Breast epithelium (tissue), 3 donors: ENCODE measurements around the gene TP53I13.

Source experiments
- CTCF ChIP-seq, 3 donors: fragments of 450-650 bp; IDR thresholded peaks; one replicate each; pipeline ENCODE4 v1.5.1; 2016 to 2017; ENCODE audit warnings: antibody characterized with exemption in 3 of 3, mild to moderate bottlenecking in 3 of 3, moderate library complexity in 3 of 3
- POLR2A ChIP-seq: fragments of 450-650 bp; IDR thresholded peaks from one replicate; pipeline ENCODE4 v1.6.1; 2016; ENCODE audit warnings: antibody characterized with exemption, mild to moderate bottlenecking, moderate library complexity

GRCh38 chr17:29555840-29556239 is 12.7 kb upstream of the TP53I13 start:
- TF ChIP-seq CTCF (IDR thresholded peaks at IDR 0.05) (no peak), POLR2A (no peak)
